Endodermal cell (in vitro differentiated cells): Measurements from ENCODE around the gene PLEKHA5. TPM values are rescaled to one million over a fixed set of nuclear protein-coding genes. Genes with fewer than 3 reads are reported as not detected.
A peak's percentile ranks its signal among the peaks of the same experiment; 100 is the strongest.

Experiments
- DNase-seq: peaks from one replicate; pipeline ENCODE4 v3.0.0-alpha.2; 2017
- H3K27ac ChIP-seq: 2 replicates; pipeline ENCODE4 v1.5.1; 2013; ENCODE audit warnings: mild to moderate bottlenecking, low read depth, low read length, moderate library complexity
- H3K27me3 ChIP-seq: 2 replicates; pipeline ENCODE4 v1.6.1; 2013; ENCODE audit warnings: mild to moderate bottlenecking, low read length, moderate library complexity; ENCODE audit not compliant: insufficient read depth, control insufficient read depth, poor library complexity, severe bottlenecking
- H3K36me3 ChIP-seq: 2 replicates; pipeline ENCODE4 v1.7.0; 2013; ENCODE audit warnings: mild to moderate bottlenecking, low read length, moderate library complexity; ENCODE audit not compliant: control insufficient read depth, insufficient read depth
- H3K4me1 ChIP-seq: one replicate; pipeline ENCODE4 v1.7.0; 2013; ENCODE audit warnings: low read length; ENCODE audit not compliant: control insufficient read depth, insufficient read depth
- H3K4me3 ChIP-seq: 2 replicates; pipeline ENCODE4 v1.5.1; 2013; ENCODE audit warnings: mild to moderate bottlenecking, low read length, moderate library complexity
- H3K9ac ChIP-seq: 2 replicates; pipeline ENCODE4 v1.6.1; 2013; ENCODE audit warnings: mild to moderate bottlenecking, low read length, moderate library complexity; ENCODE audit not compliant: poor library complexity, severe bottlenecking; ENCODE audit errors: extremely low read depth
- H3K9me3 ChIP-seq: 2 replicates; pipeline ENCODE4 v1.6.1; 2013; ENCODE audit warnings: mild to moderate bottlenecking, low read length, moderate library complexity; ENCODE audit not compliant: control insufficient read depth
- H3K27ac Mint-ChIP-seq: 2 replicates; pipeline ENCODE4 v1.8.0; 2020; ENCODE audit warnings: mixed read lengths
- H3K27me3 Mint-ChIP-seq: 2 replicates; pipeline ENCODE4 v1.8.0; 2021; ENCODE audit warnings: mild to moderate bottlenecking, mixed read lengths; ENCODE audit not compliant: insufficient read depth
- H3K36me3 Mint-ChIP-seq: 2 replicates; pipeline ENCODE4 v1.8.0; 2020; ENCODE audit warnings: low read depth, mixed read lengths
- H3K4me1 Mint-ChIP-seq: 2 replicates; pipeline ENCODE4 v1.8.0; 2020; ENCODE audit warnings: mixed read lengths
- H3K4me3 Mint-ChIP-seq: 2 replicates; pipeline ENCODE4 v1.8.0; 2020; ENCODE audit warnings: mild to moderate bottlenecking, moderate library complexity, mixed read lengths
- H3K9me3 Mint-ChIP-seq: 2 replicates; pipeline ENCODE4 v1.8.0; 2020; ENCODE audit warnings: mild to moderate bottlenecking, mixed read lengths
- CTCF ChIP-seq: fragments of 200-600 bp; sonication (generic); conservative IDR thresholded peaks from 2 replicates; pipeline ENCODE4 v1.5.0; 2021; ENCODE audit warnings: antibody characterized with exemption, mild to moderate bottlenecking
- WGBS, 2 experiments: methylation state at CpG; one replicate each; pipeline versions ENCODE4 v1.1.5 to v1.1.7; 2013; ENCODE audit warnings: missing lambda C conversion rate in 2 of 2, mixed read lengths in 1 of 2; ENCODE audit not compliant: insufficient coverage in 1 of 2, insufficient read length in 1 of 2; 5-methylcytosine and 5-hydroxymethylcytosine counted together
- total RNA-seq, 2 donors: library from RNA; stranded (reverse); fragmentation: NEBNext Ultra II Directional in 1 of 2; extraction: Animal tissue kit (Norgen Biotek cat#: 25700) in 1 of 2; gene quantifications; 2 replicates in 1 of 2; 3 replicates in 1 of 2; pipeline ENCODE4 v1.2.1, GENCODE V29; 2021

Gene PLEKHA5
- total RNA-seq, 2 donors from 2014 or later = 48.5 to 139 TPM

GRCh38 chr12:19230299-19230866 is 100.8 kb downstream of the PLEKHA5 start:
- no peak overlapping the region for H3K4me3 Mint-ChIP-seq
- Histone ChIP-seq H3K9ac (no peak overlapping the region), H3K36me3 (peaks cover 12% of the 10 kb centered on the region), H3K27me3 (no peaks in the 10 kb centered on the region), H3K4me3 (no peak overlapping the region), H3K27ac (no peak overlapping the region), H3K4me1 (peaks cover 13% of the 10 kb centered on the region), H3K9me3 (peaks cover 33% of the 10 kb centered on the region)
- H3K36me3 Mint-ChIP-seq = peaks cover 40% of the 10 kb centered on the region
- H3K9me3 Mint-ChIP-seq = peaks cover 28% of the 10 kb centered on the region
- no peak overlapping the region for H3K27ac Mint-ChIP-seq
- peaks cover 47% of the 10 kb centered on the region for H3K4me1 Mint-ChIP-seq
- TF ChIP-seq CTCF = no peak
- no peak for DNase-seq
- H3K27me3 Mint-ChIP-seq = no peaks in the 10 kb centered on the region
- 95 to 100% methylated on average over 2 to 37 of the region's 37 CpGs for WGBS, 2 experiments

- Mint-ChIP-seq H3K9me3 (peaks cover 28% of the 10 kb centered on the region), H3K4me1 (peaks cover 52% of the 10 kb centered on the region), H3K36me3 (peaks cover 36% of the 10 kb centered on the region), H3K27ac (no peak overlapping the region), H3K4me3 (no peak overlapping the region), H3K27me3 (no peaks in the 10 kb centered on the region)
- H3K27ac ChIP-seq = no peak overlapping the region
- H3K9me3 ChIP-seq = peaks cover 31% of the 10 kb centered on the region
- no peaks in the 10 kb centered on the region for H3K27me3 ChIP-seq
- H3K36me3 ChIP-seq = peaks cover 12% of the 10 kb centered on the region
- no peak overlapping the region for H3K4me3 ChIP-seq
- no peak overlapping the region for H3K9ac ChIP-seq
- no peak for TF ChIP-seq CTCF
- no peak for DNase-seq
- peaks cover 13% of the 10 kb centered on the region for H3K4me1 ChIP-seq
Measured at GRCh38 chr12:19230896-19231295, 101.4 kb downstream of the PLEKHA5 start.

GRCh38 chr12:19234171-19234704 is 104.7 kb downstream of the PLEKHA5 start:
- H3K27ac Mint-ChIP-seq = no peak overlapping the region
- peak overlapping the region; percentile 47 for H3K27ac ChIP-seq

More at GRCh38 chr12:19234171-19234704, 104.7 kb downstream of the PLEKHA5 start:
- peaks cover 19% of the 10 kb centered on the region for H3K36me3 Mint-ChIP-seq
- 66 to 80% methylated on average over 2 to 3 of the region's 3 CpGs for WGBS, 2 experiments
- H3K4me1 Mint-ChIP-seq = peaks cover 47% of the 10 kb centered on the region
- H3K9me3 Mint-ChIP-seq = peaks cover 19% of the 10 kb centered on the region
- Histone ChIP-seq H3K4me3 (peak overlapping the region; percentile 12), H3K36me3 (peaks cover 6% of the 10 kb centered on the region), H3K4me1 (peaks cover 4% of the 10 kb centered on the region), H3K27me3 (no peaks in the 10 kb centered on the region), H3K9ac (no peak overlapping the region), H3K9me3 (peaks cover 21% of the 10 kb centered on the region)
- TF ChIP-seq CTCF = no peak
- no peak overlapping the region for H3K4me3 Mint-ChIP-seq
- no peaks in the 10 kb centered on the region for H3K27me3 Mint-ChIP-seq
- DNase-seq = peak; percentile 57
